Muscle layer of duodenum (tissue), 2 donors: Measurements from ENCODE around the gene TRAPPC8.
"Not testable (repeated sequence)": the region's sequence is repeated elsewhere in the genome, so short reads cannot be mapped to it uniquely, and the experiment has no call there.

Experiments used
- H3K27ac ChIP-seq: one replicate; pipeline ENCODE4 v1.7.0; 2013; ENCODE audit warnings: mild to moderate bottlenecking, low read length
- H3K27me3 ChIP-seq: one replicate; pipeline ENCODE4 v1.7.0; 2013; ENCODE audit warnings: low read depth, mild to moderate bottlenecking, control low read depth, low read length
- H3K36me3 ChIP-seq, 2 donors: one replicate each; pipeline ENCODE4 v1.7.0; 2013; ENCODE audit warnings: low read length in 2 of 2, control low read depth in 1 of 2, mild to moderate bottlenecking in 1 of 2; ENCODE audit not compliant: insufficient read depth in 2 of 2, control insufficient read depth in 1 of 2
- H3K4me1 ChIP-seq, 2 donors: one replicate each; pipeline ENCODE4 v1.7.0; 2013; ENCODE audit warnings: low read length in 2 of 2, mild to moderate bottlenecking in 2 of 2, control low read depth in 1 of 2, moderate library complexity in 1 of 2; ENCODE audit not compliant: insufficient read depth in 2 of 2, control insufficient read depth in 1 of 2
- H3K4me3 ChIP-seq, 2 donors: one replicate each; pipeline ENCODE4 v1.7.0; 2013; ENCODE audit warnings: low read length in 2 of 2, low read depth in 1 of 2, mild to moderate bottlenecking in 1 of 2
- H3K9me3 ChIP-seq, 2 donors: one replicate each; pipeline ENCODE4 v1.7.0; 2013; ENCODE audit warnings: low read length in 2 of 2, control low read depth in 1 of 2, mild to moderate bottlenecking in 1 of 2; ENCODE audit not compliant: control insufficient read depth in 1 of 2
- donor health status: healthy.

The TRAPPC8 gene

GRCh38 chr18:31850844-31851243 is 92.1 kb downstream of the TRAPPC8 start:
- Histone ChIP-seq H3K36me3 (peaks cover 20 to 48% of the 10 kb centered on the region in 2 donors), H3K4me1 (no peaks in the 10 kb centered on the region), H3K4me3 (no peak overlapping the region), H3K9me3 (no peaks in the 10 kb centered on the region), H3K27me3 (no peaks in the 10 kb centered on the region), H3K27ac (no peak overlapping the region)

- no peaks in the 10 kb centered on the region for H3K9me3 ChIP-seq
- no peaks in the 10 kb centered on the region for H3K4me1 ChIP-seq
- no peak overlapping the region for H3K27ac ChIP-seq
- peaks cover 45 to 54% of the 10 kb centered on the region in 2 donors for H3K36me3 ChIP-seq
- no peak overlapping the region for H3K4me3 ChIP-seq
- H3K27me3 ChIP-seq, result no peaks in the 10 kb centered on the region
These were observed 102.4 kb downstream of the TRAPPC8 start for GRCh38 chr18:31840499-31840898.

DNA sequence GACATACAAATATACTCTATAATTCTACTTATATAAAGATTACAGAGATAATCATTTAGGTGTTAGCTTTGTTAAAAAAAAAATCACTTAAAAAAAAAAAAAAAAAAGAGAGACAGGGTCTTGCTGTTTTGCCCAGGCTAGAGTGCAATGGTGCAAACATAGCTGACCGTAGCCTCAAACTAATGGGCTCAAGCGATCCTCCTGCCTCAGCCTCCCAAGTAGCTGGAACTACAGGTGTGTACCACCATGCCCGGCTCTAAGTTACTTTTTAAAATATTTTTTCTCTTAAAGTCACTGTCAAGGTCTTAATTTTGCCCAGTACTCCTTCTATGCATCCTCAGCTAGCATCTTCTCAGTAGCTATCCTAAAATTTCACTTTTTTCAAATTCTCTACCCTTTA is 105.0 kb downstream of the TRAPPC8 start:
- no peak overlapping the region for H3K27ac ChIP-seq
- H3K36me3 ChIP-seq, result peaks cover 48 to 49% of the 10 kb centered on the region in 2 donors

GRCh38 chr18:31835528-31836133 is 107.3 kb downstream of the TRAPPC8 start:
- Histone ChIP-seq H3K27ac (no peak overlapping the region), H3K27me3 (no peaks in the 10 kb centered on the region), H3K36me3 (peaks cover 41 to 45% of the 10 kb centered on the region in 2 donors), H3K9me3 (no peaks in the 10 kb centered on the region), H3K4me3 (no peak overlapping the region), H3K4me1 (no peaks in the 10 kb centered on the region)

More for the DNA sequence above, 105.0 kb downstream of the TRAPPC8 start:
- Histone ChIP-seq H3K4me1 (no peaks in the 10 kb centered on the region), H3K27me3 (no peaks in the 10 kb centered on the region), H3K4me3 (no peak overlapping the region), H3K9me3 (no peaks in the 10 kb centered on the region)

DNA sequence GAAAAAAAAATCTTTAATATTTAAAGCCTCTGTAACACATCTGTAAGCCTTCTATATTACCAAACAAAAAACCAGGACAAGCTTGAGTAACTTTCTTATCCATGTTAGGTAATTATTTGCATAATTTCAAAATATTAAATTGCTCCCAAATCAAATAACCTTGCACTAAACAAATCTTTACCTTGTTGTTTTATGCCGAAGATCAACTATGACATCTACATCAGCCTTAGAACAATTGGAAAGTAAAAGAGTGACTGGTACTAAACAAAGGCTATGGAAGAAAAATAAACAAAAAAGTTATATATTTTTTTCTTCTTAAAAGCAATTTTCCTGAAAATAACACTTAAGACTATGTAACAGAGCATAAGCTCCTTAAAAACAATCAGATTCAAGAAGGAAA is 111.0 kb downstream of the TRAPPC8 start:
- no peaks in the 10 kb centered on the region for H3K9me3 ChIP-seq
- H3K27me3 ChIP-seq, result no peaks in the 10 kb centered on the region
- H3K4me3 ChIP-seq, result no peak overlapping the region
- no peaks in the 10 kb centered on the region for H3K4me1 ChIP-seq
- no peak overlapping the region for H3K27ac ChIP-seq
- peaks cover 28 to 33% of the 10 kb centered on the region in 2 donors for H3K36me3 ChIP-seq

DNA sequence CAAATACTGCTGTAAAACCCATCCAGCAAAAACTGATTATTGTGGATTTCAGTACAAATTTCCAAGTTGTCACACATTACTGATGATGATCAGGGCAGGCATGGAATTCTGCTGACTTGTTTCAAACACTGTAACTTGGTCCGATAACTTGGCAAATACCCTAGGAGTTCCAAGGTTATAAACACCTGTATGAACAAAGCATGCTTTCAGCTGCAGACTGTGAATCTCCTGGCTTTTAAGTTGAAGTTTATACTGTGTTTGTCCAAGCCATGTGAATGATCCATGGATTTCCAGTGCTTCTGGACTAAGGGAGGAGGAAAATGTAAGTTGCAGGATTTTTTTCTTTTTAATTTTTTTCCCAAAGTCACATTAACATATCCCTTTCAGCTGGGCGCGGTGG is 112.2 kb downstream of the TRAPPC8 start:
- H3K27me3 ChIP-seq, result no peaks in the 10 kb centered on the region
- H3K4me1 ChIP-seq, result no peaks in the 10 kb centered on the region

GRCh38 chr18:31828613-31829012 is 114.3 kb downstream of the TRAPPC8 start:
- no peak overlapping the region for H3K27ac ChIP-seq
- H3K9me3 ChIP-seq, result no peaks in the 10 kb centered on the region
- no peak overlapping the region for H3K4me3 ChIP-seq
- no peaks in the 10 kb centered on the region for H3K27me3 ChIP-seq
- H3K36me3 ChIP-seq, result peaks cover 10 to 13% of the 10 kb centered on the region in 2 donors
- no peaks in the 10 kb centered on the region for H3K4me1 ChIP-seq

More for the DNA sequence above, 112.2 kb downstream of the TRAPPC8 start:
- Histone ChIP-seq H3K27ac (no peak overlapping the region), H3K36me3 (peaks cover 17 to 25% of the 10 kb centered on the region in 2 donors), H3K9me3 (no peaks in the 10 kb centered on the region), H3K4me3 (no peak overlapping the region)

GRCh38 chr18:31826673-31827325 is 116.1 kb downstream of the TRAPPC8 start:
- not testable (repeated sequence) for H3K27ac ChIP-seq, H3K27me3 ChIP-seq, H3K4me3 ChIP-seq, H3K9me3 ChIP-seq, H3K4me1 ChIP-seq
- H3K36me3 ChIP-seq, result peaks cover 10 to 13% of the 10 kb centered on the region in 2 donors

GRCh38 chr18:31825772-31826171 is 117.2 kb downstream of the TRAPPC8 start:
- Histone ChIP-seq H3K9me3 (no peaks in the 10 kb centered on the region), H3K27ac (no peak overlapping the region), H3K27me3 (no peaks in the 10 kb centered on the region), H3K36me3 (peaks cover 9 to 10% of the 10 kb centered on the region in 2 donors), H3K4me1 (no peaks in the 10 kb centered on the region), H3K4me3 (no peak overlapping the region)

DNA sequence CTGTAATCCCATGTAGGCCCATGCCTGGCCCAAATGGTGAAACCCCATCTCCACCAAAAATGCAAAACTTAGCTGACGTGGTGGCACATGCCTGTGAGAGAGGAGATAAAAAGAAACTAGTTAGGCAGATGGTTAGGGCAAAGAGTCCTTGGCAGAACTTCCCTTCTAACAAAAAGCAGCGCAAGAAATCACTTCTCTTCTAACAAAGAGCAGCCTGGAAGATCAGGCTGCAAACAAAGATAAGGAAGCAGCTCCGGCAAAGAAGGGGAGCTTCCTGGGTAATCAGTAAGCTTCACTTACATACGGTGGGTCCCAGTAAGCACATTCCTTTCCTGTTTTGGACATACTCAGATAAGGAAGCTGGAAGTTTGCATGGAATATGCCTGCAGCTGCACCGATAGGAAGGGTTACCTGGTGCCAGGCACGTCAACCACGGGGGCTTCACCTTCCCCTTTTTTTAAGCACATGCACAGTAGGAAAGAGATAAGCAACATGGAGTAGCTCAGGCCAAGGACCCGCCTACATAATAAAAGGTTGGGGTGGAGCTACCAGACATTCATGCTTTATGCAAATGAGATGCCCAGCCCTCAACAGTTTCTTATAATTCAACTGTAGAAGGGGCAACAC is 121.3 kb downstream of the TRAPPC8 start:
- Histone ChIP-seq H3K27ac (no peak overlapping the region), H3K4me1 (no peaks in the 10 kb centered on the region), H3K9me3 (no peaks in the 10 kb centered on the region), H3K36me3 (no peaks in the 10 kb centered on the region), H3K27me3 (no peaks in the 10 kb centered on the region), H3K4me3 (no peak overlapping the region)

DNA sequence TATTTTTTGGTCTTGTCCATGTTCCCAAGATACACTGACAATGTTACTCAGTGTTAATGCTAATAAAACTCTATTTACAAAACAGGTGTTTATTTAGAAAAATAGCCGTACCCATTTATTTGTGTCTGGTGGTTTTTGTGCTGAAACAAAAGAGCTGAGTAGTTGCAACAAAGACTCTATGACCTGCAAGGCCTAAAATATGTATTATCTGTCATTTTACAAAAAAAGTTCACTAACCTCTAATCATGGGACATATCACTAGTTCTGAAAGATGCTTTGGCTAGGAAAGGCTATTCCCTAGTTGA is 123.1 kb downstream of the TRAPPC8 start:
- no peaks in the 10 kb centered on the region for H3K9me3 ChIP-seq

More for the DNA sequence above, 123.1 kb downstream of the TRAPPC8 start:
- no peak overlapping the region for H3K4me3 ChIP-seq
- no peaks in the 10 kb centered on the region for H3K36me3 ChIP-seq
- H3K27ac ChIP-seq, result no peak overlapping the region
- H3K27me3 ChIP-seq, result no peaks in the 10 kb centered on the region
- H3K4me1 ChIP-seq, result no peaks in the 10 kb centered on the region
